MCF 10A (cell line): Measurements from ENCODE around the gene DBF4B. TPM values are rescaled to one million over a fixed set of nuclear protein-coding genes. Genes with fewer than 3 reads are reported as not detected.
"Not testable (repeated sequence)": the region's sequence is repeated elsewhere in the genome, so short reads cannot be mapped to it uniquely, and the experiment has no call there.

Experiments
- BruUV-seq: library from RNA; stranded (reverse); fragments of 400-500 nt; replicated peaks from 2 replicates; lab custom pipeline; 2021; lab: Mats Ljungman, UMichigan
- CTCF ChIA-PET: fragments of 300-600 bp; sonication (Branson Sonifier 250); formaldehyde crosslinking; extraction: SDS; loops from one replicate; lab custom pipeline; 2021; ENCODE audit warnings: antibody characterized with exemption, inconsistent platforms; lab: Yijun Ruan, JAX
- POLR2A ChIA-PET: fragments of 300-600, 350-650 bp; sonication (Branson Sonifier 250); formaldehyde crosslinking; extraction: SDS; loops from one replicate; lab custom pipeline; 2020; ENCODE audit warnings: antibody characterized with exemption, inconsistent platforms; lab: Yijun Ruan, JAX
- DNase-seq: peaks from one replicate; pipeline ENCODE4 v3.0.0-alpha.2; 2018; ENCODE audit not compliant: unreplicated experiment
- H3K27ac Mint-ChIP-seq: one replicate; pipeline ENCODE4 v1.8.0; 2022; ENCODE audit warnings: mild to moderate bottlenecking, low read depth, mixed read lengths; ENCODE audit not compliant: unreplicated experiment
- H3K27me3 Mint-ChIP-seq: one replicate; pipeline ENCODE4 v1.8.0; 2022; ENCODE audit warnings: mixed read lengths; ENCODE audit not compliant: insufficient read depth, unreplicated experiment
- H3K36me3 Mint-ChIP-seq: one replicate; pipeline ENCODE4 v1.8.0; 2022; ENCODE audit warnings: mild to moderate bottlenecking, moderate library complexity, mixed read lengths; ENCODE audit not compliant: insufficient read depth, unreplicated experiment
- H3K4me1 Mint-ChIP-seq: one replicate; pipeline ENCODE4 v1.8.0; 2022; ENCODE audit warnings: mixed read lengths; ENCODE audit not compliant: insufficient read depth, unreplicated experiment
- H3K4me3 Mint-ChIP-seq: one replicate; pipeline ENCODE4 v1.8.0; 2022; ENCODE audit warnings: mild to moderate bottlenecking, moderate library complexity, mixed read lengths; ENCODE audit not compliant: unreplicated experiment
- H3K9me3 Mint-ChIP-seq: one replicate; pipeline ENCODE4 v1.8.0; 2022; ENCODE audit warnings: mixed read lengths; ENCODE audit not compliant: unreplicated experiment
- CTCF ChIP-seq: fragments of 200-600 bp; IDR thresholded peaks from one replicate; pipeline ENCODE4 v1.8.0; 2022; ENCODE audit warnings: antibody characterized with exemption, mild to moderate bottlenecking; ENCODE audit not compliant: unreplicated experiment
- intact Hi-C: fragments of 100-400 bp; cut with micrococcal nuclease; formaldehyde crosslinking; loops from 2 replicates; pipeline ENCODE4 v1.14.1; 2022
- total RNA-seq: library from RNA; stranded (reverse); gene quantifications from 2 replicates; pipeline ENCODE4 v1.2.3, GENCODE V29; 2022

DBF4B gene
- total RNA-seq, 1 experiment from 2014 or later = 13.9 TPM

DNA sequence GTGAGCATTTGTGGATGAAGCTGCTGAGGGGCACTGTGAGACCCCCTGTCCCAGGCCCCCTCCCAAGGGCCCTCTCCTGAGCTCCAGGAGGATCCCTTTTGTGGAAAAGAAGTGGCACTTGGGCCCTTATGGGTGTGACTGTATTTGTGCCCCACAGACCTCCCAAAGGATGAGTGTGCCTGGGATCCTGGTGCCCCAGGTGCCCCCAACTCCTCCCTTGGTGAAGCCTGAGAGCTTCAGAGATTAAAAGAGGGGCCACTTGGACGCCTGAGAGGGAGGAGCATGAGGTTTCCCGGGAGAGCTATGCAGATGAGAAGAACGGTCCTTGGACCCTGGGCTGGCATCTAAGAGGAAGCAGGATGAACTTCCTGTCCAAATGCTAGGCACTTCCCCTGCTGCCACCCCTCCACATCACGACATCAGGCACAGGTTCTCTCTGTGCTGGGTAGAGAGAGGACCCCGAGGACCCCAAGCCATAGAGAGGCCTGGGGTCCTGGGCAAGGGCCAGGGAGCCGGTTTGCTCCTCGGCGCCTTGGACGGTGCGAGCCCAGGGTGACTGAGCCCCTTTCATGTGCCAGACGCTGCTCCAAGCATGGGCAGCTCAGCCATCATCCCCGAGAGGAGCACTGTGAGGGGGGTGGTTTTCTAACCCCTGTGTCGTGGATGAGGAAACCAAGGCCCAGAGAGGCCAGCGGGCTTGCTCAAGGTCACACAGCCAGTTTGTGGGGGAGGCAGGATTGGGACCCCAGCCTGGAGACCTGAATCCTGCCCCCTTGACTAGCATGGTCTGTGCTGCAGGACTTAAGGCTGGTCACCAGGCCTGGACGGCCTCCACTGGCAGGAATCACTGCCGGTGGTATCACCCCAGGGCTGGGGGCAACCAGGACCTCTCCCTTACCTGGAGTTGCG is 44.7 kb downstream of the DBF4B start:
- H3K4me3 Mint-ChIP-seq = no peak overlapping the region
- peaks cover 13% of the 10 kb centered on the region for H3K36me3 Mint-ChIP-seq
- no peaks in the 10 kb centered on the region for H3K9me3 Mint-ChIP-seq
- no peaks in the 10 kb centered on the region for H3K4me1 Mint-ChIP-seq
- no peaks in the 10 kb centered on the region for H3K27me3 Mint-ChIP-seq
- no peak for TF ChIP-seq CTCF
- POLR2A ChIA-PET = no interaction called here
- no peak for DNase-seq
- intact Hi-C loops = no loop called here
- no TSS peak for BruUV-seq
- CTCF ChIA-PET = interaction anchor here (0.6 kb wide), 2 partner anchors 218 to 1004 kb away, joined by 3 to 4 read pairs; no protein-coding TSS in a partner anchor
- no peak overlapping the region for H3K27ac Mint-ChIP-seq

GRCh38 chr17:44754276-44754675 is 45.8 kb downstream of the DBF4B start:
- CTCF ChIA-PET = interaction anchor here (0.6 kb wide), 1 partner anchor 217 kb away, joined by 3 read pairs; no protein-coding TSS in a partner anchor
- DNase-seq = no peak

GRCh38 chr17:44755180-44755579 is 46.7 kb downstream of the DBF4B start:
- peaks cover 13% of the 10 kb centered on the region for H3K36me3 Mint-ChIP-seq
- H3K27me3 Mint-ChIP-seq, intact Hi-C loops, H3K4me3 Mint-ChIP-seq, BruUV-seq, CTCF ChIA-PET, H3K27ac Mint-ChIP-seq, H3K4me1 Mint-ChIP-seq, DNase-seq, H3K9me3 Mint-ChIP-seq: not testable (repeated sequence)
- POLR2A ChIA-PET = interaction anchor here (0.7 kb wide), 1 partner anchor 377 kb away, joined by 3 read pairs; the partner anchor contains the start of gene PLCD3

More at GRCh38 chr17:44754276-44754675, 45.8 kb downstream of the DBF4B start:
- POLR2A ChIA-PET = no interaction called here
- Mint-ChIP-seq H3K27ac (no peak overlapping the region), H3K36me3 (peaks cover 13% of the 10 kb centered on the region), H3K4me1 (no peaks in the 10 kb centered on the region), H3K27me3 (no peaks in the 10 kb centered on the region), H3K4me3 (no peak overlapping the region), H3K9me3 (no peaks in the 10 kb centered on the region)
- TF ChIP-seq CTCF = no peak
- BruUV-seq = no TSS peak
- intact Hi-C loops = no loop called here

GRCh38 chr17:44757045-44757917 is 48.8 kb downstream of the DBF4B start:
- Mint-ChIP-seq H3K9me3 (no peaks in the 10 kb centered on the region), H3K27me3 (peaks cover 16% of the 10 kb centered on the region), H3K36me3 (peaks cover 8% of the 10 kb centered on the region), H3K4me1 (no peaks in the 10 kb centered on the region), H3K27ac (no peak overlapping the region), H3K4me3 (no peak overlapping the region)
- DNase-seq = no peak
- no peak for TF ChIP-seq CTCF
- ChIA-PET POLR2A (interaction anchor here (0.7 kb wide), 1 partner anchor 11 kb away, joined by 3 read pairs; no protein-coding TSS in a partner anchor), CTCF (interaction anchor here (0.7 kb wide), 1 partner anchor 96 kb away, joined by 5 read pairs; no protein-coding TSS in a partner anchor)
- no TSS peak for BruUV-seq
- intact Hi-C loops = no loop called here
